Measurements from ENCODE around the gene NCR2.

The NCR2 gene

DNA sequence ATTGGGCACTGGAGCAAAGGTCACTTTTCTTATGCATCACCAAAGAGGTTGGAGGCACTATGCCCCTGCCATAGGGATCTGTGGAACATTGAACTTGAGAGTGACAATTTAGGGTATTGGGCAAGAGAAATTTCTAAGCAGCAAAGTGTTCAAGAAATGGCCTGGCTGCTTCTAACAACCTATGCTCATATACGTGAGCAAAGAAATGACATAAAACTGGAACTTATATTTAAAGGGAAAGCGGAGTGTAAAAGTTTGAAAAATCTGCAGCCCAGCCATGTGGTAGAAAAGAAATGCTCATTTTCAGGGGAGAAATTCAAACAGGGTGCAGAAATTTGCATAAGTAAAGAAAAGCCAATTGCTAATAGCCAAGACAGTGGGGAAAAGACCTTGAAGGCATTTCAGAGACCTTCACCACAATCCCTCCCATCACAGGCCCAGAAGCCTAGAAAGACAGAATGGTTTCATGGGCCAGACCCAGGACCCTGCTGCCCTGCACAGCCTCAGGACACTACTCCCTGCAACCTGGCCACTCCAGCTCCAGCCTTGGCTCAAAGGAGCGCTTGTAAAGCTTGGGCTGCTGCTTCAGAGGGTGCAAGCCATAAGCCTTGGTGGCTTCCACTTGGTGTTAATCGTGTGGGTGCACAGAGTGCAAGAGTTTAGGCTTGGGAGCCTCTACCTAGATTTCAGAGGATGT, 24.4 kb downstream of the NCR2 start:
- DNase-seq, result no peak

DNA sequence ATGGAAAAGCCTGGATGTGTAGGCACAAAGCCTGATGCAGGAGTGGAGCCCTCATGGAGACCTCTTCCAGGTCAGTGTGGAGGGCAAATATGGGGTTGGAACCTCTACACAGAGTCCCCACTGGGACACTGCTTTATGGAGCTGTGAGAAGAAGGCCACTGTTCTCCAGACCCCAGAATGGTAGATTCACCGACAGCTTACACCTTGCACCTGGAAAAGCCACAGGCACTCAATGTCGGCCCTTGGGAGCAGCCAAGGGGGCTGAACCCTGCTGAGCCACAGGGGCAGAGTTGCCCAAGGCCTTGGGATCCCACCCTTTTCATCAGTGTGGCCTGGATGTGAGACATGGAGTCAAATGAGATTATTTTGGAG, 24.9 kb downstream of the NCR2 start:
- DNase-seq, result no peak

DNA sequence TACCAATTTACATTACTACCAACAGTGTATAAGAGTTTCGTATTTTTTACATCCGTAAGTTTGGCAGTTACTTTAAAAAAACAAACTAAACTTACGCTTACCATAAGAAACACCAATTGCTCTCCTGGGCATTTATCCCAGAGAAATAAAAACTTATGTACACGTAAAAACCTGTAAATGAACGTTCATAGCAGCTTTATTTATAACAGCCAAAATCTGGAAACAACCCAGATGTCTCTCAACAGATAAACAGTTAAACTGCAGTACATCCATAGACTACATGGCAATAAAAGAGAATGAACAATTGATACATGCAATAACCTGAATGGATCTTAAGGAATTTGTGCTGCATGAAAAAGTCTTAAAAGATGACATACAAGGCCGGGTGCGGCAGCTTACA, 30.7 kb downstream of the NCR2 start:
- DNase-seq, result no peak

DNA sequence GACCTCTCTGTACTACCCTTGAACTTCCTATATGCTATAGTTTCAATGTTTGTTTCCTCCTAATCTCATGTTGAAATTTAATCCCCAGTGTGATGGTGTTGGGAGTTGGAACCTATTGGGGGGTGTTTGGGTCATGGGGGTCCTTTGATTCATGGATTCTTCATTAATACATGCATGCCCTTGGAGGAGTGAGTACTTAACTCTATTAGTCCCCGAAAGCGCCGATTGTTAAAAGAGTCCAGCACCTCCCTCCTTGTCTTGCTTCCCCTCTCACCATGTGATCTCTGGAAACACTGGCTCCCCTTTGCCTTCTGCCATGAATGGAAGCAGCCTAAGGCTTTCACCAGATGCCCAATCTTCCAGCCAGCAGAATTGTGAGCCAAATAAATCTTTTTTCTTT, 31.7 kb downstream of the NCR2 start:
- DNase-seq, result no peak

DNA sequence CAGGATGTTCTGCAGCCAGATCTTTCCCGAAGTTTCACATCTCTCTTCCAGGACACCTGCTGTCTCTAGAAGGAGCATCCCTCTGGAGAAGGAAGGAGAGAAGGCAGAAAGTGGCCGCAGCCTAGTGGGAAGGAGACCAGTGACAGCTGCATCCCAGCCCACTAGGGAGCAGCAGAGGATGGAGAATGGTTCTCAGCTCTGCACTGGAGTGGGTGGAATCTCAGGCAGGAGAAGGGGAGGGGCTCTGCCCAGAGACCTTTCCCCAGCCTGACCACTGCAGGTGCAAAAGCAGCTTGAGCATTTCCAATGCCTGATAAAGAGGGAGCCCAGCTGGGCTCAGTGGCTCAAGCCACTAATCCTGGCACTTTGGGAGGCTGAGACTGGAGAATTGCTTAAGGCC, 32.3 kb downstream of the NCR2 start:
- DNase-seq, result peak; percentile 13 to 57

DNA sequence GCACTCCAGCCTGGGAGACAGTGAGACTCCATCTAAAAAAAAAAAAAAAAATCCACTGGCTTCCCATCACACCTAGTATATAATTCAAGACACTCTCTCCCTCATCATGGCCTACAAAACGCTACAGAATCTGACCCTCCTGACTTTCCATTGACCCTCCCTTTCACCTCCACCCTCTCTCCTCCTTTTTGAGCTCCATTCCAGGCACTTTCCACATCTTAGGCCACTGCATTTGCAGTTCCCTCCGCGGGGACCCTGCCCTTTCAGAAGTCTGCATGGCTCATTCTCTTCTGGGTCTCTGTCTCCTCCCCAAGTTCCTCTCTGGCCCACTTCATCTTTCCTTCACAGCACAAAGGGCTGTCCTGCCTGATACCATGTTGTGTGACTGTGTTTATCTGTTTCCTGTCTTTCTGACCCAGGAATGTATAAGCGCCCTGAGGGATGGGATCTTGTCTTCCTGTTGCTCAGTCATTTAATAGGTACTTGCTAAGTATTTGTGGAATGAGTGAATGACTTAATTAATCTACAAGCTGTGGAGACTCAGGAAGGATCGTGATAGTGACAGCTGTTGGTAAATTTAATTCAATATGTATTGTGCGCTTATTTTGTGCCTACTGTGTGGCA, 35.2 kb downstream of the NCR2 start:
- no peak for DNase-seq

DNA sequence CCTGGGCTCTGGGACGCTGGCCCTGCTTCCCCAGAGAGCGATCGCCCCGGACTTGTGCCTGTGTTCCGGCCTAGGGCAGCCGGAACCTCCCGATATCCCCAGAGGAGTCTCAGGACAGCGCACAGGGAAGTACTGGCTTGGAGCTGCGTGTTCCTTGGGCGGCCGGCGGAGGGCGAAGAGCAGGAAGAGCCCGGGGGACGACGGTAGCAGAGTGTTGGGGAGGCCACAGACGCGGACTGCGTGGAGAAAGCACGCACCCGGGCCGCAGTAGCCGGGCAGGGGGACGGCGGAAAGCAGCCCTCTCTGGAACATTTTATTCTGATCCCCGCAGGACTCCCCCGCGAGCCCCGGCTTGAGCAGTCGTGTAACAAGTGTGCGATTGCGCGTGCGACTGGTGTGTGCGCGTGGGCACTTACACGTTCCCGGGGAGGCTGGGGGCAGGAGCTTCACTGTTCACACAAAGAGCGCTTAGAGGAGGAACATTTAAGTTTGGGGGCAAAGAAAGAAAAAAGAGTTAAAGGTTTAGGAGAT, 36.1 kb downstream of the NCR2 start:
- no peak for DNase-seq

DNA sequence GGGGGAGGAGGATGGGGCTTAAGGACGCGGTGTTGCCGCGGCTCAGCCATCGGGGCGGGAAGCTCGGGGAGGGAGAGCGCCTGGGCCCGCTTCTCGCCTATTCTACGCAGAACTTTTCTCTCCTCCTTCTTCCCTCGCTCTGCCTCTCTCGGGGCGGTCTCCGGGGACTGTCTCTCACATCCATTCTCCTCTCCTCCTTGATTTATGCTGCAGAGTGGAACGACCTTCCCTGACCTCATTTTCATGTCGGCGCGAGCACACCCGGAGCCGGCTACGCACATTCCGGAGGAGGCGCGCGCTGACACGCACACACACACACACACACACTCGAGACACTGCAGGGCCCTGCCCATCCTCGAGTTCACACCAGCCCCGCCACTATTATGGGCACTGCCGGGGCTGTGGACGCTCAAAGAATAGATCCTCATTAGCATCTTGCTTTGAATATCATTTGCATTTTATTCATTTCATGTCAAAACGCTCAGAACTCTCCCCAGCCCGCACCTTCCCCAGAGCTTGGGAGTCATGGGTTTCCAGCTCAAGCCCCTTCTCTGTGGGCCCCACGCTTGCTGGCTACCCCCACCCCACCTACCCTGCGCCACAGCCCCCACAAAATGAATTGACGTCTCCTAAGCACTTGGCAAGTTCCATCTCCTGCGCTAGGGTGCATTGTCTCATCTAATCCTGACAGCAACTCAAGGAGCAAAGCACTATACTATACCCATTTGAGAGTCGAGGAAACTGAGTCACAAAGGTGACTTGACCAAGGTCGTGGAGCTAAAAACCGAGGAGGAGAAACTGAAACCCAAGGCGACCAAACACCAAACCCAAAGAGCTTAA, 36.8 kb downstream of the NCR2 start:
- DNase-seq, result no peak

DNA sequence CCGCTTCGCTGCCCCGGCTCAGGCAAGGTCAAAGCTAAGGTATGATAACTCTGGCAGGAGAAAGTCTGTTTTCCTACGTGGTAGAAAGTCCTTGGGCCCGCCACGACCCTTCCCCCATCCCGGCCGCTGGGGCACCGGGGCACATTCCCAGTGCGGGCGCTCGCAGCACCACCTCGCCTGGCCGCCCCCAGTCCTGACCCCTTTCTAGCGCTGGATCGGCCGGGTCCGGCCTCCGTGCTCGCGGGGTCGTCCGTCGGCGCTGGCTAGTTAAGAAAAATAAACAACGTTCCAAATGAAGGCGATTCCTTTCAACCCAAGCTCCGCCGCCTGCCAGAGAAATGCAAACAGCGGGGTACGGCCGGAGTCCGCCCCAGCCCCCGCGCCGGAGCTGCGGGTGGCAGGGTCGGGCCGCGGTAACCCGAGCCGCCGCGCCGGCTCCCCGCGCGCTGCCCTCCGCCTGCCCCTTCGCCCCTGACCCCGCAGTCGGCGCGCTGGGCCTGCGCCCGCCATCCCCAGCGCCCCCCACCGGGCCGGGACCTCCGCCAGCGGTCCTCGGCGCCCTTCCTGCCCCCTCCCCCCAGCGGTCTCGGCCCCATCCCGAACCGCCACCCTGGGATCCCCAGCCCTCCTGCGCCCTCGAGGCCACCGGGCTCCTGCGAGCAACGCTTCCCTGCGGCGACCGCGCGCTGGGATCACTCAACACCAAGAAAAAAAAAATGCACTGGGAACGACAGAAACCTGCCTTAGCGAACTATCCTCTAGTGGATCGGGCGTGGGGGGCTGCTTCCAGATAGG, 37.6 kb downstream of the NCR2 start:
- no peak for DNase-seq

DNA sequence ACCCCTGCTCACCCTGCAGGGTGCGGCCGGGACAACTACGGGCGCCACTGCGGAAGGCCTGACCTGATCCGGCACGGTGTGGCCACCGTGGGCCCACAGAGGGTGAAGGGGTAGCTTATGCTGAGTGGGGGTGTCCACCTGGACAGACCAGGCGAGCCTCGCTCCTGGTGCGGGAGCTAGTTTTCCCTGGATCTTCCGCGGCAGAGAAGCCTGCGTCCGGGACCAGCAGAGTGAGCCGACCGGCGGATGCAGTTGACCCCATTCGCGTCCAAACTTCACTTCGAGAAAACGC, 38.2 kb downstream of the NCR2 start:
- DNase-seq, result no peak

DNA sequence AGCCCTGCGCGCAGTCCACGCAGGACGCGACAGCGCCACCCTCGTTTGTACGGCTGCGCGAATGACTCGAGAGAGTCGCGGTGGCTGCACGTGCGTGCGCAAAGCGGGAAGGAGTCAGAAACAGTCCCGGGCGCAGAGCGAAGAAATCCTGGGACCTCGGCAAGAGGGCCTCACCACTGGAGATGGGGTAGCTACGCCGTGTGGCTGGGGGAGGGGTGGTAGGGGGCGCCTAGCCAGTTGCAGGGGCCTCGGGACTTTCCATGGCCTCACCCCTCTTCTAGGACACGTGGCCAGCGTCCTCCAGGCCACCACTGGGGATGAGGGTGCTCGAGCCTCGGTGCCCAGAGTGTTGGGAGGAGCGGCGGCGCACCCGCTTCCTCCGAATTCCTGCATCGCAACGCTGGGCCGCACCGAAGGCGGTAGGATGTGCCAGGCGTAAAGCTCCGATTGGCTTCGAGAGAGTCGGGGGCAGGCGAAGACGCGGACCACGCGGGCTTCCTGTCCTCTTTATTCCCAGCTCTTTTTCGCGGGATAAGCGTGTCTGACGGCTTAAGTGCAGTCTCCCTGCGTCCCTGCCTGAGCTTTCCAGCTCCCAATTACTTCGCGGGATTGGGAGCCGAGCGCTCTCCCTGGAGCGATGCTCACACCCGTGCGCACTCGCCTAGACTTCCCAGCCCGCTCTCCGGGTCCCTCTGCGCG, 38.7 kb downstream of the NCR2 start:
- no peak for DNase-seq

DNA sequence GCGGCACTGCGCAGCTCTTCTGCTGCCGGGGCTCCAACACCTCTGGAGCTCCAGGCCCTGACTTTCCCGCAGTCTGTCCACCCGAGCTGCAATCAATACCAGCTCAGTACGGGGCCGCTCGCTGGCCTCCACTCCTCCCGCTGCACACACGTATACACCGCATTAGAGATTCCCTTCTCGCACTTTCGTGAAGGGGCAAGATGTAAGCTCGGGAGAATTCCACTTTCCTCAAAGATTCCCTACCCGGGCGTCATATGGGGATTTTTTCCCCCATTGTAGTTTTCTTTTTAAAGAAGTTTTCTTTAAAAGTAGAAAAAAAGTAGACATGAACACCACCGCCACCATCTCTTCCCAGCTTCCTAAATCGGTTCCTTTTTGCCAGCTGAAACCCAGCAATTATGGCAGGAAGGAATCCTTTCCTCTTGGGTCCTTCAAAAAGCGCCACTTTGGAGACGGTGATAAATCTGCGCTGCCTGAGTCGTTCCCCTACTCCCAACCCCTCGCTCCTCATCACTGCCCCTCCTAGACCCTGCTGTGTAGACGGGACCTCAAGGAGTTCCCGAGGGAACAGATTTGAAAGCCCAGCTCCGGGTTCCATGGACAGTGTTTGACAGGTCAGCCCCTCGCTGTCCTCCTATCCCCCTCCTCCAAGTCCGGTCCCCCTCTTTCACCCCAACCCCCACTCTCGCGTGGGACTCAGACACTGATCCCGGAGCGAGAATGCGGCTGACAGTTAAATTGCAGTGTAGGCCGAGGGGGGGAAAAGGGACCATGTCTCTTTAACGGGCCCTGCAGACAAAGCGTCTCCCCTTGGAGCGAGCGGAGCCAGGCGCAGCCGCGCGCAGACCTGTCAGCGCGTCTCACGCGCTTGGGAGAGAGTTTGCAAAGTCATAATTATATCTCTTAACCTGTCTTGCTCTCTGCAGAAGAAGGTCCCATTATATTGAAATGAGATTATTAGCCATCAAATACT, 39.5 kb downstream of the NCR2 start:
- DNase-seq, result no peak

DNA sequence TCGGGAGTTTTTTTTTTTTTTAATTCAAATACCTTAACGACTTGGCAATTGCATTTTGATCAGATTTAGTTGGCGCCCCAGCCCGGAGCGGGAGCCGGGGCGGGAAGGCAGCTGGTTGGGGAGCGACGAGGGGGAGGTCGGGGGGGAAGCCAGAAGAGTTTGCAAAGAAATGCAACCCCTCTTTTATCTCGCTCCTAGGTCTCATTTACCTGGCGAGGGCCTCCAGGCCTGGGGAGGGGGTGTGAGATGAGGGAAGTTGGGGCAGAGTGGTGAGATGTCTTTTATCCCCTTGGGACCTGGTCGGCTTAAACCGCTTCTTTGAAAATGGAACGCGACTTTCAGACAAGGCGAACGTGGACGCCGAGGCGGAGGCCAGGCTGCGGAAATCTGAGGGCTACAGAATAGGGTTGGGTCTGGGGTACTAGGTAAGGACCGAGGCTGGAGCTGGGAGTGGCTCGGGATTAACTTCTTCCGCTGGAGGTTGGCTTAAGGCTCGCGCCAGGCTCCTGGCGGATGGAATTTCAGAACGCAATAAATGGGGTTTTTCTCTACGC, 40.3 kb downstream of the NCR2 start:
- DNase-seq, result no peak

DNA sequence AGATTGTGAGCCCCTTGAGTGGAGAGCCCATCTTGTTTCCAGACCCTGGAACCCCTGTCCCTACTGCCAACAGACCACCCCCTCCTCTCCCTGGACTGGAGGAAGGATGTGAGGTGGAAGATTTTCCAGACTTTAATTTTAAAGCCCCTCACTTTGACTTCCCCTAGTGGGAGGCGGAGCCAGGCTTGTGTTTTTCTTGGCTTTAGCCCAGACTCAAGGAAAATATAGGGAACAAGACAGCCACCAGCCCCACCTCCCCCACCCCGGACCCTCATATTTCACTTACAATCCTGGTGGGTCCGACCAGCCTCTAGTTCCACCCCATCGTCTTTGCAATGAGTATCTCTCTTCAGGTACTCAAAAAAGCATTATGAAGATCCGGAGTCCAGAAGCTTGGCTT, 40.8 kb downstream of the NCR2 start:
- DNase-seq, result no peak

DNA sequence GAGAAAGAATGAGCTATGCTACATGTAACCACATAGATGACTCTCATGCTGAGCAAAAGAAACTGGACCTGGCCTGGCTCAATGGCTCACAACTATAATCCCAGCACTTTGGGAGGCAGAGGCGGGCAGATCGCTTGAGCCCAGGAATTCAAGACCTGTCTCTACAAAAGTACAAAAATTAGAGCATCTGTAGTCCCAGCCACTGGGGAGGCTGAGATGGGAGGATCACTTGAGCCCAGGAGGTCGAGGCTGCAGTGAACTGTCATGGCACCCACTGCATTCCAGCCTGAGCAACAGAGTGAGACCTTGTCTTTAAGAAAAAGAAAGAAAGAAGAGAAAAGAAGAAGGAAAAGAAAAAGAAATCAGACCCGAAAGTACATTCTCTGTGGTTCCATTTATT, 41.7 kb downstream of the NCR2 start:
- DNase-seq, result no peak

DNA sequence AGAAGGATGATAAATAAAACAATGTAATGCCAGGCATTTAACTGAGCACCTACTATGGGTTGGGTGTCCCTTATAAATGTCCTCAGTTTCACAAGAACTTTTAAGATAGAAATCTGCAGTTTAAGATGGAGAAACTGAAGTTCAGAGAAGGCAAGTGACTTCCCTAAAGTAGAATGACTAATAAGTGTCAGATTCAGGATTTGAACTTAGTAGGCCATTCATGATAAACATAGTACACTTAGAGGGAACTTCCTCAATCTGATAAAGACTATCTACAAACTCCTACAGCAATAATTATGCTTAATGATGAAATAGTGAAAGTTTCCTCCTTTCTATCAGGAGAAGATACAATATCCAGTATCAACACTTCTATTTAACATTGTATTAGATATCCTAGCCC, 43.9 kb downstream of the NCR2 start:
- no peak for DNase-seq

DNA sequence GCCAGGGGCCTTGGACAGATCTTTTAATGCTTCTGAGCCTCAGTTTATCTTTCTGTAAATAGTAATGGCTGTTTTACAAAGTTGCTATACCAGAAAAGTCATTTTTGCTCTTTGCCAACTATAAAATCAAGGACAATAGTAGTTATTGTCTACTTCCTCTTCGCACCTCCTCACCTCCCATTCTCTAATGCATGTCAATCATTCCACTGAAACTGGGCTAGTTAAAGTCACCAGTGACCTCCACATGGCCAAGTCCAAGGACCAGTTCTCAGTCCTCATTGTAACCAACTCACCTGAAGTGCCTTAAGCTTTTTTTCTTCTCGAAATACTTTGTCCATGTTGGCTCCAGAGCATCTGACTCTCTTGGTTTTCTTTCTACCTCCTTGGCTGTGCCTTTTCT, 51.2 kb downstream of the NCR2 start:
- no peak for DNase-seq

DNA sequence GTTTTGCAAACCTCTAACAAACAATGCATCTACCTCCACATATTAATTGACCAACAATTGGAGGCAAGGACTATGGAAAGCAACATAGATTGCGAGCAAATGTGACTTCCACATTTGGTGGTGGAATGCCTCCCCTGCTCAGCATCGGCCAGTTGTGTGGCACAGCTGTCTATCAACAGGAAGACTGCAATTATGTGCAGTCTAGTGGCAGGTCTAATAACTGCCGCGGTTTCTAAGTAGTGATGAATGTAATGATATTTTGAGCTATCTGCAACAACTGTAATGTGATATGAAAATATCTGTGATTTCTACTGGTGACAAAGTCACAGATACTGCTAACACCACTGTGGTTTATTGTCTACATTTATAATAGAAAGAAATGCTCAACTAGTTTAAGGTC, 56.8 kb downstream of the NCR2 start:
- DNase-seq, result no peak

DNA sequence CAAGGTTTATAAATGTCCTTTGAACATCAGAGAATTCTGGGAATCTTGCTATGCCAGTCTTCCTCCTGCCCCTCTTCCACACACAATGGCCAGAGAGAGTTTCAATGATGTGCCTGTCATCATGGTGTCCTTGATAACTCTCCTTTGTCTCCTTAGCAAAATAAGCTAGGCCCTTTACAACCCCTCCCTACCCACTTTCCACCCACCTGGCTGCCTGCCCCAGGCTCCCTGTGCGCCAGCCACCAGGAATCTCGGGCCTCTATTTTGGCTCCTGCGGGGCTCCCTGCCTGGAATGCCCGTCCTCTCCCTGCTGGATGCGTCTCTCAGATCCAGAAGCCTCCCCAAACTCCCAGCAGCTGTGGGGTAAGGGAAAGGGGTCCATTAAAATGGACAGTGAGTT, 60.9 kb downstream of the NCR2 start:
- DNase-seq, result no peak

DNA sequence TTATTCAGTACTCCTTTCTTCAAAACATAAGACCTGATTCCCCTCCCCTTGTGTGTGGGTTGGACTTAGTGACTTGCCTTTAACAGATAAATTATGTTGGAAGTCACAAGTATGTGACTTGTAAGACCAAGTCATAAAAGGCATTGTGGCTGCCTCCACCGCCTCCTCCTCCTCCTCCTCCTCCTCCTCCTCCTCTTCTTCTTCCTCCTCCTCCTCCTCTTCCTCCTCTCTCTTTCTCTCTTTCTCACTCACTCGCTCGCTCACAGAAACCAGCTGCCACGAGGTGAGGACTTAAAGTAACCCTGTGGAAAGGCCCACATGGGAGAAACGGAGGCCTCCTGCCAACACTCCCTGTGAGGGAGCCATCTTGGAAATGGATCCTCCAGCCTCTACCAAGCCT, 64.0 kb downstream of the NCR2 start:
- no peak for DNase-seq
